CD4-positive, alpha-beta T cell (primary cell): ENCODE results near the gene S100A11. TPM values are rescaled to one million over a fixed set of nuclear protein-coding genes. Genes with fewer than 3 reads are reported as not detected.

Experiments used
- ATAC-seq: fragments of 200-7000 bp; cut with Tn5 transposase; one replicate; pipeline ENCODE4 v1.10.0; 2022; ENCODE audit warnings: mild to moderate bottlenecking; ENCODE audit not compliant: poor library complexity
- CTCF ChIA-PET: fragments of 350-600 bp; sonication (Branson Sonifier 250); formaldehyde crosslinking; loops from one replicate; lab custom pipeline; 2021; ENCODE audit warnings: antibody characterized with exemption, inconsistent platforms; lab: Charles Lee
- POLR2A ChIA-PET: fragments of 350-600 bp; sonication (Branson Sonifier 250); formaldehyde crosslinking; loops from one replicate; lab custom pipeline; 2021; ENCODE audit warnings: antibody characterized with exemption, inconsistent platforms; lab: Charles Lee
- DNase-seq, 14 experiments: peaks; one replicate each; pipeline ENCODE4 v3.0.0-alpha.2; 2013 to 2020; ENCODE audit warnings: mixed read lengths in 2 of 14
- H3K27ac ChIP-seq, 2 donors: one replicate each; pipeline versions ENCODE4 v1.5.1 to v1.7.0; 2013; ENCODE audit warnings: low read length in 2 of 2, low read depth in 1 of 2, mild to moderate bottlenecking in 1 of 2
- H3K27me3 ChIP-seq, 2 experiments: 1 replicate in 1 of 2; 2 replicates in 1 of 2; pipeline versions ENCODE4 v1.6.1 to v1.7.0; 2013; ENCODE audit warnings: low read length in 2 of 2, control low read depth in 1 of 2, mild to moderate bottlenecking in 1 of 2, moderate library complexity in 1 of 2; ENCODE audit not compliant: insufficient read depth in 2 of 2, control insufficient read depth in 1 of 2
- H3K36me3 ChIP-seq: one replicate; pipeline ENCODE4 v1.6.1; 2013; ENCODE audit warnings: low read length, control low read depth; ENCODE audit not compliant: insufficient read depth
- H3K4me1 ChIP-seq: one replicate; pipeline ENCODE4 v1.6.1; 2013; ENCODE audit warnings: low read length, control low read depth; ENCODE audit not compliant: insufficient read depth
- H3K4me3 ChIP-seq: one replicate; pipeline ENCODE4 v1.5.1; 2013; ENCODE audit warnings: mild to moderate bottlenecking, low read length, moderate library complexity
- H3K9me3 ChIP-seq, 2 experiments: 1 replicate in 1 of 2; 2 replicates in 1 of 2; pipeline versions ENCODE4 v1.6.1 to v1.7.0; 2013; ENCODE audit warnings: low read length in 2 of 2, mild to moderate bottlenecking in 2 of 2, control low read depth in 1 of 2, moderate library complexity in 1 of 2; ENCODE audit not compliant: control insufficient read depth in 1 of 2, insufficient read depth in 1 of 2
- H3K27ac Mint-ChIP-seq: one replicate; pipeline ENCODE4 v1.8.0; 2020; ENCODE audit warnings: mixed read lengths
- H3K27me3 Mint-ChIP-seq: one replicate; pipeline ENCODE4 v1.8.0; 2021; ENCODE audit warnings: mixed read lengths
- H3K36me3 Mint-ChIP-seq: one replicate; pipeline ENCODE4 v1.8.0; 2021; ENCODE audit warnings: low read depth, mixed read lengths
- H3K4me1 Mint-ChIP-seq: one replicate; pipeline ENCODE4 v1.8.0; 2021; ENCODE audit warnings: low read depth, mixed read lengths
- H3K4me3 Mint-ChIP-seq: one replicate; pipeline ENCODE4 v1.8.0; 2020; ENCODE audit warnings: mild to moderate bottlenecking, mixed read lengths
- H3K9me3 Mint-ChIP-seq: one replicate; pipeline ENCODE4 v1.8.0; 2020; ENCODE audit warnings: mixed read lengths
- intact Hi-C, 2 experiments: fragments of 100-400 bp; cut with DNase I in 1 of 2; cut with micrococcal nuclease in 1 of 2; formaldehyde crosslinking; loops; one replicate each; pipeline versions ENCODE4 v1.15.1 to v1.9.0; 2023 to 2025; cut with DNase I, micrococcal nuclease
- total RNA-seq, 174 experiments: library from RNA in 2 of 174; stranded (reverse) in 2 of 174; gene quantifications; one replicate each; pipeline ENCODE4 v1.2.3 and lab custom pipeline; 2021 to 2026
- TF ChIP-seq, protein P1 (sequence below): fragments of 200-600 bp; IDR thresholded peaks from one replicate; pipeline ENCODE4 v1.8.0; 2022; ENCODE audit warnings: antibody characterized with exemption, mild to moderate bottlenecking

Gene S100A11
- total RNA-seq, 2 experiments from 2014 or later = 23.6 to 24.1 TPM

DNA sequence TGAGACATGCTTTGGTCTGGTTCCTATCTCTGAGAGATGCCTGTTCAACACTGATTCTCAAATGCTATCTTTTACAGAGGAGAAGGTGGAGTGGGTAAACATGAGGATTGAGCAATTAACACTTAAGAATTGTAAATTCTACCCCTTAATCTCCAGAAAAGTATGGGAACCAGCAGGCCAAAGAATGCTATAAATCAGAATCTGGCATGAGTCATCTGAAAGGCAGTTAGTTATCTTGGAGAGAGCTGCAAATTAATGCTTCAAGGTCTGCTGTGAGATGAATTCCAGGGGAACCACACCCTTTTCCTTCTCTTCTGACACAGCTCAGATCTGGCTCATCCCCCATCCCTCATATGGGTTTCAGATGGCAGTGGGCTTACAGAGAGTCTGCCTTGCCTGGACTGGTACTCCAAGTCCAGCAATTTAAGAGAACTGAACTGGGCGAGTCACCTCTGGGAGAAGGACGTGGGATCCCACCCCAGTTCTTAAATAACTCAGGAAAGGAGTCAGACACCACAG lies 48.3 kb downstream of the S100A11 start:
- peaks cover 70% of the 10 kb centered on the region for H3K36me3 Mint-ChIP-seq

DNA sequence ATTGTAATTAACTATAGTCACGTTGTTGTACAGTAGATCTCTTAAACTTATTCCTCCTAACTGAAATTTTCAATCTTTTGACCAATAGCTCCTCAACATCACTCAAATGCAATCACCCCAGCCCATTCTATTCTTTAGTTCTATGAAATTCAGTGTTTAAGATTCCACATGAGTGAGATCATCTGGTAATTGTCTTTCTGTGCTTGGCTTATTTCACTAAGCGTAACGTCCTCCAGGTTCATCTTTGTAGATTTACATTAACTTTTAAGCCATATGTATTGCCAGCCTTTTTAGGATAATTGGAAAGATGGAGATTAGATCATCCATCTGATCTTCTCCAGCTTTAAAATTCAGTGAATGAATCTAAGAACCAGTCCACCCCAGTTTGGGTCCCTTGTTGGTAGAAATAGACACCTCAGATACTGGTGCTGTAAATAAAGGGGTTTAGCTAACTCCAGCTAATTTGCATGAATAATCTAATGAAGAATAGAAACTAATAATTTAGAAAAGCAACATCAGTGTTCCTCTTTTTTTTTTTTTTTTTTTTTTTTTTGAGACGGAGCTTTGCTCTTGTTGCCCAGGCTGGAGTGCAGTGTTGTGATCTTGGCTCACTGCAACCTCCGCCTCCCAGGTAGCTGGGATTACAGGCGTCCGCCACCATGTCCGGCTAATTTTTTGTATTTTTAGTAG lies 50.2 kb downstream of the S100A11 start:
- DNase-seq = no peak
- Histone ChIP-seq H3K9me3 (no peaks in the 10 kb centered on the region), H3K4me3 (no peak overlapping the region), H3K4me1 (peaks cover 46% of the 10 kb centered on the region), H3K36me3 (peaks cover 48% of the 10 kb centered on the region), H3K27ac (no peak overlapping the region), H3K27me3 (no peaks in the 10 kb centered on the region)
- TF ChIP-seq, protein P1, sequence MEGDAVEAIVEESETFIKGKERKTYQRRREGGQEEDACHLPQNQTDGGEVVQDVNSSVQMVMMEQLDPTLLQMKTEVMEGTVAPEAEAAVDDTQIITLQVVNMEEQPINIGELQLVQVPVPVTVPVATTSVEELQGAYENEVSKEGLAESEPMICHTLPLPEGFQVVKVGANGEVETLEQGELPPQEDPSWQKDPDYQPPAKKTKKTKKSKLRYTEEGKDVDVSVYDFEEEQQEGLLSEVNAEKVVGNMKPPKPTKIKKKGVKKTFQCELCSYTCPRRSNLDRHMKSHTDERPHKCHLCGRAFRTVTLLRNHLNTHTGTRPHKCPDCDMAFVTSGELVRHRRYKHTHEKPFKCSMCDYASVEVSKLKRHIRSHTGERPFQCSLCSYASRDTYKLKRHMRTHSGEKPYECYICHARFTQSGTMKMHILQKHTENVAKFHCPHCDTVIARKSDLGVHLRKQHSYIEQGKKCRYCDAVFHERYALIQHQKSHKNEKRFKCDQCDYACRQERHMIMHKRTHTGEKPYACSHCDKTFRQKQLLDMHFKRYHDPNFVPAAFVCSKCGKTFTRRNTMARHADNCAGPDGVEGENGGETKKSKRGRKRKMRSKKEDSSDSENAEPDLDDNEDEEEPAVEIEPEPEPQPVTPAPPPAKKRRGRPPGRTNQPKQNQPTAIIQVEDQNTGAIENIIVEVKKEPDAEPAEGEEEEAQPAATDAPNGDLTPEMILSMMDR = no peak
- H3K27me3 Mint-ChIP-seq = no peaks in the 10 kb centered on the region
- no peak overlapping the region for H3K4me3 Mint-ChIP-seq
- no peak for ATAC-seq
- CTCF ChIA-PET = interaction anchor here (0.7 to 1.9 kb wide), 4 partner anchors 8 to 89 kb away, joined by 3 to 11 read pairs (median 4); no protein-coding TSS in a partner anchor
- H3K9me3 Mint-ChIP-seq = no peaks in the 10 kb centered on the region
- intact Hi-C loops = no loop called here
- H3K36me3 Mint-ChIP-seq = peaks cover 81% of the 10 kb centered on the region
- POLR2A ChIA-PET = no interaction called here
- no peak overlapping the region for H3K27ac Mint-ChIP-seq
- peaks cover 68% of the 10 kb centered on the region for H3K4me1 Mint-ChIP-seq

More for the DNA sequence above, 48.3 kb downstream of the S100A11 start:
- Mint-ChIP-seq H3K4me1 (peaks cover 85% of the 10 kb centered on the region), H3K27ac (peak overlapping the region; percentile 74), H3K27me3 (no peaks in the 10 kb centered on the region), H3K4me3 (peak overlapping the region; percentile 35), H3K9me3 (no peaks in the 10 kb centered on the region)
- Histone ChIP-seq H3K27me3 (no peaks in the 10 kb centered on the region), H3K4me1 (peaks cover 63% of the 10 kb centered on the region), H3K9me3 (no peaks in the 10 kb centered on the region), H3K27ac (no peak overlapping the region), H3K36me3 (peaks cover 32% of the 10 kb centered on the region), H3K4me3 (no peak overlapping the region)
- intact Hi-C loops = no loop called here
- CTCF ChIA-PET = interaction anchor here (1.3 to 1.8 kb wide), 3 partner anchors 8 to 21 kb away, joined by 3 to 7 read pairs (median 4); no protein-coding TSS in a partner anchor
- POLR2A ChIA-PET = interaction anchor here (1.2 kb wide), 2 partner anchors 83 to 90 kb away, joined by 4 to 9 read pairs; no protein-coding TSS in a partner anchor
- ATAC-seq (no peak), DNase-seq (no peak)
- TF ChIP-seq, protein P1 = no peak

DNA sequence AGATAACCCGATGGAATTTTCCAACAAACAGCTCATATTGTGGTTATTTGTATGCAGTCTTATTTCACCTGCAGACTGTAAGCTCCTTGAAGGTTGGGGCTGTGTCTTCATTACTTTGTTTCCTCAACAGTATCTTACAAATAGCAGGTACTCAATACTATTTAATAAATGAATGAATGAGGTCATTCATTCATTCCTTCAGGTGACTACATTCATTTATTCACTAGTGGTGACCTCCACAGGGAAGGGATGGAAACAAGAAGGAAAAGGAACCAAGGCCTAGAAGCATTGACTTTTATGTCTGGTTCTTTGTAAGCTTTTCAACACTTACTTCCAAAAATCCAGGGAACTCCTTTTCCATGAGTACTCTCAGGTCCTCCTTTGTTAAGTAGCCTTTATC lies 51.0 kb downstream of the S100A11 start:
- Mint-ChIP-seq H3K36me3 (peaks cover 89% of the 10 kb centered on the region), H3K27me3 (no peaks in the 10 kb centered on the region), H3K4me3 (no peak overlapping the region), H3K4me1 (peaks cover 60% of the 10 kb centered on the region), H3K9me3 (no peaks in the 10 kb centered on the region), H3K27ac (no peak overlapping the region)
- peaks cover 55% of the 10 kb centered on the region for H3K36me3 ChIP-seq
- POLR2A ChIA-PET = interaction anchor here (1.0 kb wide), 1 partner anchor 9 kb away, joined by 3 read pairs; no protein-coding TSS in a partner anchor
- intact Hi-C loops = no loop called here
- DNase-seq (no peak), ATAC-seq (no peak)
- no peak overlapping the region for H3K4me3 ChIP-seq
- H3K27ac ChIP-seq = no peak overlapping the region
- peaks cover 43% of the 10 kb centered on the region for H3K4me1 ChIP-seq
- no peaks in the 10 kb centered on the region for H3K27me3 ChIP-seq
- TF ChIP-seq, protein P1 = no peak
- CTCF ChIA-PET = interaction anchor here (1.4 to 1.9 kb wide), 3 partner anchors 16 to 52 kb away, joined by 5 to 11 read pairs (median 6); no protein-coding TSS in a partner anchor
- H3K9me3 ChIP-seq = no peaks in the 10 kb centered on the region
